Fibroblast of villous mesenchyme (primary cell): Measurements from ENCODE around the gene SERPINB5. TPM values are rescaled to one million over a fixed set of nuclear protein-coding genes. Genes with fewer than 3 reads are reported as not detected.
"Not testable (repeated sequence)": the region's sequence is repeated elsewhere in the genome, so short reads cannot be mapped to it uniquely, and the experiment has no call there.

Source experiments
- DNase-seq: peaks from one replicate; pipeline ENCODE4 v3.0.0-alpha.2; 2010; ENCODE audit warnings: low read depth
- H3K4me3 ChIP-seq: 2 replicates; pipeline ENCODE4 v1.5.1; 2011; ENCODE audit warnings: low read depth, mild to moderate bottlenecking, low read length
- CTCF ChIP-seq: IDR thresholded peaks from 2 replicates; pipeline ENCODE4 v1.5.1; 2012; ENCODE audit warnings: low read depth, mild to moderate bottlenecking, low read length; ENCODE audit not compliant: insufficient read depth
- total RNA-seq: library from RNA; depleted of rRNA; stranded (reverse); fragments of >200 nt; gene quantifications from 2 replicates; pipeline ENCODE4 v1.2.3, GENCODE V29; 2012

Gene SERPINB5
- total RNA-seq, 1 donor = not detected

GRCh38 chr18:63447066-63447465, 29.7 kb upstream of the SERPINB5 start:
- TF ChIP-seq CTCF = no peak
- H3K4me3 ChIP-seq = no peak overlapping the region
- no peak for DNase-seq

- no peak for TF ChIP-seq CTCF
- DNase-seq = no peak
- H3K4me3 ChIP-seq = no peak overlapping the region
Observed at GRCh38 chr18:63449426-63449825, 27.3 kb upstream of the SERPINB5 start.

GRCh38 chr18:63451799-63452660, 24.7 kb upstream of the SERPINB5 start:
- no peak for TF ChIP-seq CTCF
- H3K4me3 ChIP-seq = no peak overlapping the region
- peak; percentile 51 for DNase-seq

GRCh38 chr18:63452751-63453150, 24.0 kb upstream of the SERPINB5 start:
- not testable (repeated sequence) for H3K4me3 ChIP-seq, DNase-seq

DNA sequence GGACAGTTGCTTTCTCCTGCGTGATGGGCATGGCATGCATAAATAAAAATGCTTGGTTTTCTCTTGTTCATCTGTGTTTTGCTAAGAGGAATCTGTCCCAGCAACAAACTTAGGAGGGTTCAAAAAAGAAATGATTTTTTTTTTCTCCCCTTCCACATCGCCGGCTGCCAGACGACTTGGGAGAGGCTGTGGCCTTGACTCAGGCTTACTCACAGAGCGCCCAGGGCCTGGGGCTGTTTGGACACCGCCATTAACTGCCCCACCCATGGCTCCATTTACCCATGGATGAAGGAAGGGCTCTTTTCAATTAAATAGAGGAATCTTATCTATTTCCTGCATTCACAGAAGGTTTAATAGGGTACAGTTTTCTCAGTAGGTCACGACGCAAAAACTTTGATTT, 22.3 kb upstream of the SERPINB5 start:
- no peak for TF ChIP-seq CTCF
- H3K4me3 ChIP-seq = no peak overlapping the region
- DNase-seq = no peak

- no peak for TF ChIP-seq CTCF
- DNase-seq = no peak
- H3K4me3 ChIP-seq = no peak overlapping the region
Observed at GRCh38 chr18:63457977-63458376, 18.8 kb upstream of the SERPINB5 start.

DNA sequence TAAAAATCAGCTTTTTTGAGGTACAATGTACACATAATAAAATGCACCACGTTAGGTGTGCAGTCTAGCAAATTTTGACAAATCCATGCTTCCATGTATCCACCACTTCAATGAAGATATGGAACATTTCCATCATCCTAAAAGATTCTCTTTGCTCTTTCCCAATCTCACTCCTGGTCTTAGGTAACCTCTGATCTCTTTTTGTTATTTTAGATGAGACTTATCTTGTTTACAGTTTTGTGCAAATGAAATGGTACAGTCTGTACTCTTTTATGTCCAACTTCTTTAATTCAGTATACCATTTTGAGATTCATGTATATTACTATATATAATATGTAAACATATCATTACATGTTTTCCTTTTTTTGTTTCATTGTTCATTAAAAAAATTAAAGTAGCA, 16.3 kb upstream of the SERPINB5 start:
- TF ChIP-seq CTCF = no peak
- DNase-seq = no peak
- no peak overlapping the region for H3K4me3 ChIP-seq
